Endothelial cell of hepatic sinusoid (primary cell): ENCODE results near the gene PDE5A.
"Not testable (repeated sequence)": the region's sequence is repeated elsewhere in the genome, so short reads cannot be mapped to it uniquely, and the experiment has no call there.

ENCODE experiments used
- in situ Hi-C: cut with HindIII; loops from 2 replicates; pipeline ENCODE4 v1.10.0; 2017; ENCODE audit warnings: low sequenced_read_pairs

The PDE5A gene

GRCh38 chr4:119646347-119647071 lies 17.9 kb upstream of the PDE5A start:
- in situ Hi-C loops: no loop called here

- in situ Hi-C loops: loop anchor here (5.0 kb wide), 1 partner anchor 34 kb away; no protein-coding TSS in a partner anchor
Observed at GRCh38 chr4:119643306-119644042, 14.9 kb upstream of the PDE5A start.

GRCh38 chr4:119641765-119642164 lies 13.2 kb upstream of the PDE5A start:
- in situ Hi-C loops: loop anchor here (5.0 kb wide), 1 partner anchor 36 kb away; no protein-coding TSS in a partner anchor

GRCh38 chr4:119638359-119638758 lies 9.8 kb upstream of the PDE5A start:
- in situ Hi-C loops: no loop called here

- in situ Hi-C loops: not testable (repeated sequence)
Observed at GRCh38 chr4:119636851-119637250, 8.2 kb upstream of the PDE5A start.

- in situ Hi-C loops: no loop called here
Observed at GRCh38 chr4:119632216-119632615, 3.6 kb upstream of the PDE5A start.

- in situ Hi-C loops: no loop called here
Observed at GRCh38 chr4:119629142-119629471, 503 bp upstream of the PDE5A start.

- in situ Hi-C loops: no loop called here
Observed at GRCh38 chr4:119627267-119628255, 1.0 kb downstream of the PDE5A start.

- in situ Hi-C loops: no loop called here
Observed at GRCh38 chr4:119626943-119627266, 1.7 kb downstream of the PDE5A start.

GRCh38 chr4:119626420-119626819 lies 2.2 kb downstream of the PDE5A start:
- in situ Hi-C loops: no loop called here

- in situ Hi-C loops: no loop called here
Observed at GRCh38 chr4:119625761-119626160, 2.8 kb downstream of the PDE5A start.

- in situ Hi-C loops: no loop called here
Observed at GRCh38 chr4:119624356-119624755, 4.2 kb downstream of the PDE5A start.

GRCh38 chr4:119623025-119623424 lies 5.6 kb downstream of the PDE5A start:
- in situ Hi-C loops: no loop called here

- in situ Hi-C loops: no loop called here
Observed at GRCh38 chr4:119615068-119615719, 13.4 kb downstream of the PDE5A start.

GRCh38 chr4:119604266-119604665 lies 24.3 kb downstream of the PDE5A start:
- in situ Hi-C loops: no loop called here

GRCh38 chr4:119602366-119602765 lies 26.2 kb downstream of the PDE5A start:
- in situ Hi-C loops: no loop called here

- in situ Hi-C loops: no loop called here
Observed at GRCh38 chr4:119598521-119598920, 30.1 kb downstream of the PDE5A start.

- in situ Hi-C loops: no loop called here
Observed at GRCh38 chr4:119597377-119597776, 31.2 kb downstream of the PDE5A start.

- in situ Hi-C loops: no loop called here
Observed at GRCh38 chr4:119593698-119594097, 34.9 kb downstream of the PDE5A start.

GRCh38 chr4:119592830-119593229 lies 35.8 kb downstream of the PDE5A start:
- in situ Hi-C loops: no loop called here

- in situ Hi-C loops: no loop called here
Observed at GRCh38 chr4:119589165-119589564, 39.4 kb downstream of the PDE5A start.
